ENCODE results near the gene THSD4. TPM values are rescaled to one million over a fixed set of nuclear protein-coding genes. Genes with fewer than 3 reads are reported as not detected.
A peak's percentile ranks its signal among the peaks of the same experiment; 100 is the strongest.

Gene THSD4
- total RNA-seq, 2 experiments from 2014 or later = not detected

DNA sequence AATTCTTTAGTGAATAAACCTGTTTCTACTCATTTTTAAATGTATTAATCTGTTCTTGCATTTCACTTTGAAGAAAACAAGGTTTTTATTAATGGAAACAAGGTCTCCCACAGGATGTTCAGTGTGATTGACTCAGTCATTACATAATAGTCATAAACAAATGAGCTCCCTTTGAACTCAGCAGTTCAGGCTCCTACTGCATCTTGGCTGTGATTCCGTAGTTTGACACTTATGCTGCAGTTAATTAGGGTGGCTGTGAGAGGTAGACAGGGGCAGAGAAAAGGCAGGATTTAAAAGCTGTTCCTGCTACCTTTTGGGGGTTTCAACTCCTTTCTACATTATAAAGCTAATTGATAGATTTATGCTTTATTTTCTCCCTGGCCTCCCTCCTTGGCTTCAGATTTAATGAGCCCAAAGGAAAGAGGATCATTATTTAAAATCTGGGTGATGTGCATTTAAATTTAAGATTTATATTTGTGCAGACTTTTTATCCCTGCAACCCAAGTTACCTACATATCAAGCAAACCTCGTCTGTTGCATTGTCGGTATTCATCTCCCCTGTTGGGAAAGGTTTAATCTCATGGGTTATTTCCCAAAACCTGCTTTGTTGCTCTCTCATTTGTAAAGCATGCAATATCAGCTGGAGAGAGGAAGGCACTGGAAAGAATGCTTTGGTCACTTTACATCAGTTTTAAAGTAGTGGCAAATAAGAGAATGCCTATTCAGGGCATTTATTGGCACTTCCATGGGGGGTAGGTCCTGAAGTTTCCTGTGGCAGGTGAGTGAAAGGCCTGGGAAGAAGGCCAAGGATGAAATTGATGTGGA, 350.1 kb downstream of the THSD4 start:
- no peaks in the 10 kb centered on the region for H3K36me3 Mint-ChIP-seq (ENCODE audit: low read depth)
- POLR2A ChIA-PET = interaction anchor here (1.2 kb wide), 1 partner anchor 12 kb away, joined by 3 read pairs; no protein-coding TSS in a partner anchor

GRCh38 chr15:71468715-71469114, 353.4 kb downstream of the THSD4 start:
- intact Hi-C loops (cut with micrococcal nuclease) = no loop called here
- Mint-ChIP-seq H3K9me3 (no peaks in the 10 kb centered on the region), H3K4me3 (no peak overlapping the region), H3K36me3 (ENCODE audit: low read depth) (no peaks in the 10 kb centered on the region), H3K27ac (no peak overlapping the region), H3K27me3 (peaks cover 5% of the 10 kb centered on the region), H3K4me1 (ENCODE audit: low read depth) (peaks cover 2% of the 10 kb centered on the region)
- ATAC-seq = no peak
- TF ChIP-seq, protein P1, sequence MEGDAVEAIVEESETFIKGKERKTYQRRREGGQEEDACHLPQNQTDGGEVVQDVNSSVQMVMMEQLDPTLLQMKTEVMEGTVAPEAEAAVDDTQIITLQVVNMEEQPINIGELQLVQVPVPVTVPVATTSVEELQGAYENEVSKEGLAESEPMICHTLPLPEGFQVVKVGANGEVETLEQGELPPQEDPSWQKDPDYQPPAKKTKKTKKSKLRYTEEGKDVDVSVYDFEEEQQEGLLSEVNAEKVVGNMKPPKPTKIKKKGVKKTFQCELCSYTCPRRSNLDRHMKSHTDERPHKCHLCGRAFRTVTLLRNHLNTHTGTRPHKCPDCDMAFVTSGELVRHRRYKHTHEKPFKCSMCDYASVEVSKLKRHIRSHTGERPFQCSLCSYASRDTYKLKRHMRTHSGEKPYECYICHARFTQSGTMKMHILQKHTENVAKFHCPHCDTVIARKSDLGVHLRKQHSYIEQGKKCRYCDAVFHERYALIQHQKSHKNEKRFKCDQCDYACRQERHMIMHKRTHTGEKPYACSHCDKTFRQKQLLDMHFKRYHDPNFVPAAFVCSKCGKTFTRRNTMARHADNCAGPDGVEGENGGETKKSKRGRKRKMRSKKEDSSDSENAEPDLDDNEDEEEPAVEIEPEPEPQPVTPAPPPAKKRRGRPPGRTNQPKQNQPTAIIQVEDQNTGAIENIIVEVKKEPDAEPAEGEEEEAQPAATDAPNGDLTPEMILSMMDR (IDR thresholded peaks at IDR 0.05) = no peak
- CTCF ChIA-PET = no interaction called here
- DNase-seq = no peak
- POLR2A ChIA-PET = no interaction called here

More for the DNA sequence above, 350.1 kb downstream of the THSD4 start:
- no peak for ATAC-seq
- TF ChIP-seq, protein P1 (IDR thresholded peaks at IDR 0.05) = no peak
- CTCF ChIA-PET = interaction anchor here (1.2 kb wide), 1 partner anchor 20 kb away, joined by 3 read pairs; no protein-coding TSS in a partner anchor
- H3K4me1 Mint-ChIP-seq (ENCODE audit: low read depth) = no peaks in the 10 kb centered on the region
- no peak overlapping the region for H3K27ac Mint-ChIP-seq
- H3K9me3 Mint-ChIP-seq = no peaks in the 10 kb centered on the region
- peaks cover 8% of the 10 kb centered on the region for H3K27me3 Mint-ChIP-seq
- no peak for DNase-seq
- intact Hi-C loops (cut with micrococcal nuclease) = no loop called here
- no peak overlapping the region for H3K4me3 Mint-ChIP-seq

DNA sequence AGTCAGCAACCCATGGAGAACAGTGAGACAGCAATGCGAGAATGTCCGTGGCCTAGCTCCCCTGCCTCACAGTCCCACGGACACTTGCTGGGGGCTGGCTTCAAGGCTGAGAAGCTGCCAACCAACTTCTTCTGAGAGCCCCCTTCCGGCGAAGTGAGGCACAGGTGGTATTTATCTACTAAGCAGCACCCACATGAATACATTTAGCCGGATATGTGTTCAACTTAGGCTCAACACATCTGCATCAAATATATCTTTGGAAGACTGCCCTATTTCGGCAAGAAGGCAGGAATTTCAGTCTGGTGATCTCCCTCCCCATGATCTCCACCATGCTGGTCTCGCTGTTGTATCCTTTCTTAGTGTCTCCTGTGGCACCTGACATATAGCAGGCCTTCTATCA, 354.1 kb downstream of the THSD4 start:
- DNase-seq (no peak), ATAC-seq (no peak)
- ChIA-PET CTCF (no interaction called here), POLR2A (no interaction called here)
- Mint-ChIP-seq H3K4me1 (ENCODE audit: low read depth) (peaks cover 2% of the 10 kb centered on the region), H3K36me3 (ENCODE audit: low read depth) (no peaks in the 10 kb centered on the region), H3K27ac (no peak overlapping the region), H3K9me3 (no peaks in the 10 kb centered on the region), H3K27me3 (peaks cover 5% of the 10 kb centered on the region), H3K4me3 (no peak overlapping the region)
- TF ChIP-seq, protein P1 (IDR thresholded peaks at IDR 0.05) = no peak
- intact Hi-C loops (cut with micrococcal nuclease) = no loop called here

- peaks cover 5% of the 10 kb centered on the region for H3K27me3 Mint-ChIP-seq
- ATAC-seq (peak; percentile 77), DNase-seq (peak; percentile 36)
- H3K4me3 Mint-ChIP-seq = no peak overlapping the region
- intact Hi-C loops (cut with micrococcal nuclease) = no loop called here
- TF ChIP-seq, protein P1 (IDR thresholded peaks at IDR 0.05) = no peak
- H3K4me1 Mint-ChIP-seq (ENCODE audit: low read depth) = peaks cover 2% of the 10 kb centered on the region
- H3K9me3 Mint-ChIP-seq = no peaks in the 10 kb centered on the region
- no peak overlapping the region for H3K27ac Mint-ChIP-seq
- ChIA-PET CTCF (no interaction called here), POLR2A (no interaction called here)
- no peaks in the 10 kb centered on the region for H3K36me3 Mint-ChIP-seq (ENCODE audit: low read depth)
These were observed 356.1 kb downstream of the THSD4 start for GRCh38 chr15:71471347-71471746.

DNA sequence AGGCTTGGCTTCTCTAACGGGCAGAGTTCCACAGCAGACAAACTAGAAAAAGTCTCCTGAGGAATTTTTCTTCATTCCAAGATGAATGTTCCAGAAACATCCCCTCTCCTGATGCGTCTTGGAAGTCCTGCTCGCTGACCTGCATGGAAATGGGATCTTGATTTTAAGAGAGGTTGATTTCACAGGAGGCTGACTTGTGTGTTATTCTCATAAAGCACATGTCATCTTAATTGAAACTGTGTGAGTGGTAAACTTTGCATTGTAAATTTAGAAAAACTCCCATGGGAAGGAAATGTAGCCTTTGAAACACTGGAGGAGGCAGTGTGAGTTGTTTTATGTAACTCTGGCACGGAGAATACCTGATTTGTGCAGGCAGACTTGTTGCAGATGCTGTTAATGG, 357.3 kb downstream of the THSD4 start:
- Mint-ChIP-seq H3K4me3 (no peak overlapping the region), H3K27me3 (peaks cover 2% of the 10 kb centered on the region), H3K27ac (no peak overlapping the region), H3K4me1 (ENCODE audit: low read depth) (peaks cover 2% of the 10 kb centered on the region), H3K9me3 (no peaks in the 10 kb centered on the region), H3K36me3 (ENCODE audit: low read depth) (no peaks in the 10 kb centered on the region)
- ChIA-PET POLR2A (no interaction called here), CTCF (no interaction called here)
- TF ChIP-seq, protein P1 (IDR thresholded peaks at IDR 0.05) = no peak
- DNase-seq (no peak), ATAC-seq (no peak)
- intact Hi-C loops (cut with micrococcal nuclease) = no loop called here

All from activated CD8-positive, alpha-beta T cell treated with anti-CD3 and anti-CD28 coated beads for 36 hours (primary cell).